AG20443 (cell line): ENCODE data around the gene SLFN5.
A peak's percentile ranks its signal among the peaks of the same experiment; 100 is the strongest.
"Not testable (repeated sequence)": the region's sequence is repeated elsewhere in the genome, so short reads cannot be mapped to it uniquely, and the experiment has no call there.

Source experiments
- DNase-seq: peaks from one replicate; pipeline ENCODE4 v3.0.0; 2012; ENCODE audit warnings: low spot score, mixed read lengths

SLFN5 gene

DNA sequence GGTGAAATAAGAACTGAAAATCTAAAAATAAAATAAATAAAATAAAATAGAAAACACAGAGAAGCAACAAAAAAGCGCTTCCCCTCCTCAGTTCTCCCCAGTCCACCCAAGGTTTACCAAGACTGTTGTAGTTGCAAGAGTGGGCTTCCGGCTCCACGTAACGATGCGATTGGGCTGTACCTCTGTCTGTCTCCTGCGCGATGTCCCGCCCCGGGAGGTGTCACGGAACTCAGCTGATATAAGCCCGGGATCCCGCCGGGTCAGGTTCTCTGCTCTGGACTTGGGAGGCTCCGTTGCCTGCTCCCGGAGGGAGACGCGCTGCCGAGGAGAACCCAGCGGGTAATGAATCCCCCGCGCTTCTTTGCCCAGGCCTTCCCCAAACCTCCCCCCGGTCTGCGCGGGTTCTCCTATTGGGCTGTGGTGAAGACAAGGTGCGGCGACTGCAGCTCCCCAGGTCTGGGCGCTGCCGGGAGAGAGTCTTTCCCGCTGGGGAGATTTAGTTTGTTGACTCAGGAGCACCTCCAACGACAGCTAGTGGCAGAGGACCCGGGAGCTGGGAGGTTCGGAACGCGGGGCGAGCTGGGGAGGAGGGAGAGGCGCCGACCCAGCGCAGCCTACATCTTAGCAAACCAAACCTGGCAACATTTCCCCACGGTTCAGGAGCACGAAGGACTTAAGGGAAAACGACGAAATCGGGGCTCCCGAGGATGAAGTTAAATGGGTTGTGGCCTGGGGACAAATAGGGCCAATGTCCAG lies at the start of gene SLFN5:
Gene SLFN5 (plus strand): TSS at position 268 of the 756 bp plus-strand sequence. CDS start 15,619 bp downstream, outside the sequence.
- peak; percentile 95 for DNase-seq

DNA sequence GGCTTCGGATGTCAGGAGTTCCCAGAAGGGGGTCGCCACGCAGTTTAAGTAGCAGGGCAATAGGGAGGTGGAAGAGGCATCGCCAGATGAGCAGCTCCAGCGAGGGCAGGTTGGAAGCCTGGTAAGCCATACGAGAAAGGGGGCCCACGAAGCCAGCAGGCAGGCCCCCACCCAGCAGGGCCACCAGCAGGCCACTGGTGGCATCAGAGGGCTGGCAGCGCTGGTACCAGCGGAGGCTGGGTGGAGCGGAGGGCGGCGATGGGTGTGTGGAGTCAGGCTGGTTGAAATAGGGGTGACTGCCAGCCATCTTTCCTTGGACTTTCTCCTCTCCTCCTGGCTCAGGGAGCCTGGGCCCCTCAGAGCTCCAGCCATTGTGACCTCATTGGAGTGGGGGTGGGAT lies 48.9 kb upstream of the SLFN5 start, which contains the start of gene SLC35G3:
Gene SLC35G3 (minus strand): TSS at position 393 of the 400 bp plus-strand sequence. CDS start 86 bp downstream, at position 307.
- not testable (repeated sequence) for DNase-seq

DNA sequence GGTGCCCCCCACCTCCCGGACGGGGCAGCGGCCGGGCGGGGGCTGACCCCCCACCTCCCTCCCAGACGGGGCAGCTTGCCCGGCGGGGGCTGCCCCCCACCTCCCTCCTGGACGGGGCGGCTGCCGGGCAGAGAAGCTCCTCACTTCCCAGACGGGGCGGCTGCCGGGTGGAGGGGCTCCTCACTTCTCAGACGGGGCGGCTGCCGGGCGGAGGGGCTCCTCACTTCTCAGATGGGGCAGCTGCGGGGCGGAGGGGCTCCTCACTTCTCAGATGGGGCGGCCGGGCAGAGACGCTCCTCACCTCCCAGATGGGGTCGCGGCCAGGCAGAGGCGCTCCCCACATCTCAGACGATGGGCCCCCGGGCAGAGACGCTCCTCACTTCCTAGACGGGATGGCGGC lies 47.8 kb upstream of the SLFN5 start:
- not testable (repeated sequence) for DNase-seq

DNA sequence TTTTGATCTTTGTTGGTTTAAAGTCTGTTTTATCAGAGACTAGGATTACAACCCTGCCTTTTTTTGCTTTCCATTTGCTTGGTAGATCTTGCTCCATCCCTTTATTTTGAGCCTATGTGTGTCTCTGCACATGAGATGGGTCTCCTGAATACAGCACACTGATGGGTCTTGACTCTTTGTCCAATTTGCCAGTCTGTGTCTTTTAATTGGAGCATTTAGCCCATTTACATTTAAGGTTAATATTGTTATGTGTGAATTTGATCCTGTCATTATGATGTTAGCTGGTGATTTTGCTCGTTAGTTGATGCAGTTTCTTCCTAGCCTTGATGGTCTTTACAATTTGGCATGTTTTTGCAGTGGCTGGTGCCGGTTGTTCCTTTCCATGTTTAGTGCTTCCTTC lies 40.3 kb upstream of the SLFN5 start:
- DNase-seq = not testable (repeated sequence)

DNA sequence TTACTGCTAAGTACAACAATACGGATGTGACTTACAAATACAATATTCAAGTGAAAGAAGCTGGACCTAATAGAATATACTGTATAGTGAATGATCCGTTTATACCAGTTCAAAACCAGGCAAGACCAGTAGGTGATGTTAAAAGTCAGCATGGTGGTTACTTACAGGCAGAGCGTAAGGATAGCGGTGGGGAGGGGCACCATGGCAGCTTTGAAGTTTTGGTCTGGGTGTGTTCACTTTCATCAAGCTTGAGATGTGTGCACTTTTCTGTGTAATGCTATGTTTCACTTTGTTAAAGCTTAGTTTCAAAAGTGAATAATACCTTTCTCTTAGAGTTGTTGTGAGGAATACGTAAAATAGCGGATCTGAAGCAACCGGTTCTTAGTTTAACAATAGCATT lies 32.1 kb upstream of the SLFN5 start:
- DNase-seq = no peak

DNA sequence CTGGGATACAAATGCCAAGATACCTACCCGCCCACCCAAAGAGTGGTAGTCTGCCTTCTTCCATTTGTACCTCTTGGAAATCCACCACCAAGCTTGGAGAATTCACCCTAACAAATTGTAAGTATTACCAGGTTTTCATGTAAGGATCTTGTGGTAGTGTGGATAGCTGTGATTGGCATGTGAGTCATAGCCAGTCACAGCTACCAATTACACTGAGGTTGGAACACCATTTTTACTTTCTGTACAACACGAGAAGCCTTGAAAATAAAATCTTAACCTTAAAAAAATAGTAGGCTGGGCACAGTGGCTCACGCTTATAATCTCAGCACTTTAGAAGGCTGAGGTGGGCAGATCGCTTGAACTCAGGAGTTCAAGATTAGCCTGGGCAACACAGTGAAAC lies 30.2 kb upstream of the SLFN5 start:
- no peak for DNase-seq

DNA sequence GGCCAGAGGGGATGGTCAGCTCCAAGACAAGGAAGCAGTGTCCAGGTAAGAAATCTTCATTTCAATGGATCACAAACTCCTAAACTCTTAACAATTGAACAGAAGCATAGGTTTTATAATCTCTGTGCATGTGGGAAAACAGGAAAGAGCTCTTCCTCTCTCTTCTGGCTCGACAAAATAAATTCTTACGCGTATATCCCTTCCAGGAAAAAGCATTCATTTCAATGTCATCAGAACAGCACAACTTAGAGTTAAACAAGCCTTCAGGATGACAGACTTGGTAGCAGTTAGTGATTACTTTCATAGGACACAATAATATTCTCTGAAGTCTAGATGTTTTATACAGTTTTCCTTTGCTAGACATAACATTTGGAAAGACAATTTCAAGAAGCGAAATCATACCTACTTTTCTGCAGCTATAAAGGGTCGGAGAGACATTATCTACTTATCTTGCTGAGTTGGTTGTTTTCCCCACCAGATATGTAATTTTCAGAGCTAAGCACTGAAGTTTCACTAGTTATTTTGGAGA lies 29.4 kb upstream of the SLFN5 start:
- no peak for DNase-seq

DNA sequence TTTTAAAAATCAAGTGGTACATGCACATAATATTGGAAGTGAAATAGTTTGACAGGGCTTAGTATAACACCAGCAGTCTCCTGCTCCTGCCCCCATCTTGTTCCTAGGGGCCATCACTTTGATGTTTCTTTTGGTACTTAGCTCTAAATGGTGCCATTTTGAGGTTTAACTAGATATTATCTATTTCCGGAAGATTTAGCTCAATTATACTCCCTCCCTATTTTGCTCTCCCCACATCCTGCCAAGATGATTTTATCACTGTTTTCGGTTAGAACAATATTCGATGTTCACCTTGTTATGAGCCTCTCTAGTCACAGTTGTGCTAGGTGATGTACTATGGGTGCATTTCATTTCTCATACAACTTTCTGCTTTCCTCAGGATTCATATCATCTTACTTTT lies 28.7 kb upstream of the SLFN5 start:
- DNase-seq = no peak

DNA sequence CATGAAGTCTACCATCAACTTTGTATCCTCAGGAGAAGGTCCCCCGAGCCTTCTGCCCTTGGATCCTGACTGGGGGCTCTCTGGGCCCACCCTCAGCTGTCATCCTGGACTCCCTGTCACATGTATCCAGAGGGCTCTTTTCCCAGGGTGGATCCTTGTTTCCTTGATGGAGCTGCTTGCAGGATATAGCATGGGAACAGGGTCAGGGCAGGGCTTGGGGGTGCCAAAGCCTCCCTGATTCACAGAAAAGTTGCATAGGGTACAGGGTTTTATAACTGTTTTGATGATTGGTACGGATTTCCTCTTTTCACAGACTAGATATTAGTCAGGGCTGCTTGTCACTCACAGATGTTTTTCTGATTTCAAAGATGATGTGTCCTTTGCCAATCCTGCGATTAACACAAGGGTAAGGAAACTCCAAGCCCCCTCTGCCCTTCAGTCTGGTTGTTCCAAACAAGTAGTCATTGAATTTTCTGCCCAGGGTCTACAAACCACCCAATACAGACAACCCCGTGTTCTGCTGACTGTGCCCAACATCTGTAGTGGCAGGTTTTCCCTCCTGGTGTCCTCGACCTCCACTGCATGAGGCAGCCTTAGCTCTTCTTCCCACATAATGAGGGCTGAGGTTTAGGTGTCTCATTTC lies 28.1 kb upstream of the SLFN5 start:
- DNase-seq = no peak

DNA sequence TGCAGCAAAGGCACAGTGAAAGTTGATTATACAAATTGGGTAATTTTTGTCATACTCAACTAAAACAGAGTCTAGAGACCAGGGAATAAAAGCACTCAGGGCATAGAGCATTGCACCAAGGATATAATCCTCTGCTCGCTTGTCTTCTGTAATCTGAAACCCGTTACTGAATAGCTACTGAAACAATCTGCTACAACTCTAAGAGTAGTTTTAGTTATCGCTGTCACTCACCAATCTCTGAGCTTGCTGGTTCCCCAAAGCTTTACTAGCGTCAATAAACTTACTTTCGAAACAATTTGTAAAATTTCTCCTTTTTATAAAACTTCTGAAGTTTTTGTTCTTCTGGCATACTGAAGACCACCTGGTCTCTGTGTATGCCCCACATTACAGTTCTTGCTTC lies 25.8 kb upstream of the SLFN5 start:
- no peak for DNase-seq

DNA sequence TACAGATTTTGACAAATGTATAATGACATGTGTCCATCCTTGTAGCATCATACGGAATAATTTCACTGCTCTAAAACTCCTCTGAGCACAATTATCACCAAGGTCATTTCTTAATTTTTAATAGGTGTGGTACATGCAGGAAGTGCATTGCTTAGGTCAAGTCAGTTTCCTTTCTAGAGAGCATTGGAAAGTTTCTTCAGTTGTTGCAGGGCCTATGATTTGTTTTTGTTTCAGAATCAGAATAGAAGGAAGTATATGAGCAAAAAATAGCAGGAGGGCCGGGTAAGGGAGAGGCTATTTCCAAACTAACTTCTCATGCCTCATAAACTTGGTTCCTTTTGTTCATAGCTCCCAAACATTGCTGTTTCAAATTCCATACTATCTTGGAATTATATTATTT lies 24.0 kb upstream of the SLFN5 start:
- no peak for DNase-seq

DNA sequence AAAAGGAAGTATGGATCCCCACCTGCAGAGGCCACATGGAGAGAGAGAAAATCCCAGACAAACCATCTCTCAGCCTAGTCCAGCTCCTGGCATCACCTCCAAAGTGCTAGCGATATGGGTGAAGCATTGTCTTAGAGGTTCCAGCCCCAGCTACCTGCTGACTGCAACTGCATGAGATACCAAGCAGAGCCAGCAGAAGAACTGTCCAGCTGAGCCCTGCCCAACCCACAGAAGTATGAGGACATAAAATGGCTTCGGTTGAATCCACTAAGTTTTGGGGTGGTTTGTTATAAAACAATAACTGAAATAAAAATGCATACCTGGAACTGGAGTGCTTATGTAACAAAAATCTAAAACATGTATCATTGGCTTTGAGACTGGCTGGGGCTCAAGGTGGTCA lies 20.4 kb upstream of the SLFN5 start:
- DNase-seq = no peak

DNA sequence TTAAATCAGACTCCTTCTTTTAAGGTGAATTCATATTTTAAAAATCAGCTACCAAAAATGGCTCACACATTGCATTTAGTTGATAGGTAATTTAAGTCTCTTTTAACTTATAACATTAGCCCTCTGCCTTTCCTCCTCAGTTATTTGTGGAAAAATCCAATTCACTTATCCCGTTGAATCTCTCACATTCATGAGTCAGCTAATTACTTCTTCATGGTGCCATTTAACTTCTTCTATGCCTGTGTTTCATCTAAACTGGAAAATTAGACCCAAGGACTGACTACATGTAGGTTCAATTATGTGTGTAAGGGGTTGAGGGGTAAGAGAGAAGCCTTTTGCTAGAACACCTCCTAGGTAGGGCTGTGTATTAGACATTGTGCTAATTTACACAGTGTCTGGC lies 18.4 kb upstream of the SLFN5 start:
- no peak for DNase-seq

DNA sequence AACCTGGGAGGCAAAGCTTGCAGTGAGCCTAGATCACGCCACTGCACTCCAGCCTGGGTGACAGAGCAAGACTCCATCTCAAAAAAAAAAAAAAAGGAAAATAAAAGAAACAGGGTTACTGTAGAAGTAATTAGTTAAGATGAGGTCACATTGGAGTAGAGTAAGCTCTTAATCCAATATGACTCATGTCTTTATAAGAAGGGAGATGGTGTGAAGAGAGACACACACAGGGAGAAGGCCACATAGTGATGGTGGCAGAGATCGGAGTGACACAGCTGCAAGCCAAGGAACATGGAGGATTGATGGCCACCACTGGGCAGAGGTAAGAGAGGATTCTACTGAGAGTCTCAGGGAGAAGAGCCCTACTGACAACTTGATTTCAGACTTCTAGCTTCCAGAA lies 15.3 kb upstream of the SLFN5 start:
- DNase-seq = no peak

DNA sequence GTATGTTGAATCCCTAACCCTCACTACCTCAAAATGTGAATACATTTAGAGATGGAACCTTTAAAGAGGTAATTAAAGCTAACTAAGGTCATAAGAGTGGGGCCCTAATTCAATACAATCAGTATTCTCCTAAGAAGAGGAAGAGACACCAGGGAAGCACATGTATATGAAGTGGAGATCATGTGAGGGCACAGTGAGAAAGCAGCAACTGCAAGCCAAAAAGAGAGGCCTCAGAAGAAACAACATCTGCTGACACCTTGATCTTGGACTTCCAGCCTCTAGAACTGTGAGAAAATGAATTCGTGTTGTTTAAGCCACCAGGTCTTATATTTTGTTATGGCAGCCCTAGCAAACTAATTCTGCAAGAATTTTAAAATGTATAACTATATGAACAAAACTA lies 13.2 kb upstream of the SLFN5 start:
- no peak for DNase-seq

DNA sequence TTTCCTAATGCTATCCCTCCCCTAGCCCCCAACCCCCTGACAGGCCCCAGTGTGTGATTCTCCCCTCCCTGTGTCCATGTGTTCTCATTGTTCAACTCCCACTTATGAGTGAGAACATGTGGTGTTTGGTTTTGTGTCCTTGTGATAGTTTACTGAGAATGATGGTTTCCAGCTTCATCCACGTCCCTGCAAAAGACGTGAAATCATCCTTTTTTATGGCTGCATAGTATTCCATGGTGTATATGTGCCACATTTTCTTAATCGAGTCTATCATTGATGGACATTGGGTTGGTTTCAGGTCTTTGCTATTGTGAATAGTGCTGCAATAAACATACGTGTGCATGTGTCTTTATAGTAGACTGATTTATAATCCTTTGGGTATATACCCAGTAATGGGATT lies 8.6 kb upstream of the SLFN5 start:
- not testable (repeated sequence) for DNase-seq

DNA sequence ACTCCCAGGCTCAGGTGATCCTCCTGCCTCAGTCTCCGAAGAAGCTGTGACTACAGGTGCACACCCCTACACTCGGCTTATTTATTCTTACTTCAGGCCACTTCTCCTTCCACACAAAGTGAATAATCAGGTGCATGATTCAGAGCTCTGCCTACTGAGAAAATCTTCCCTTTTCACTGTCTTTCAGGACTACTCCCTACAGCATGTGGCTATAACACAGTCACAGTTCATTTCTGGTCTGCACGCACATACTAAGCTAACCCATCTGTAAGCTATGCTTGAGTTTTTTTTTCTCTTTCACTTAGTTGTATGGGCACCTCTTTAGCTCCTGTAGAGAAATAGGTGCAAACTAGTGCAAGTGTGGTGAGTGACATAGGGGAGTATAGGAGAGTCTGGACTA lies 7.6 kb upstream of the SLFN5 start:
- DNase-seq = no peak

DNA sequence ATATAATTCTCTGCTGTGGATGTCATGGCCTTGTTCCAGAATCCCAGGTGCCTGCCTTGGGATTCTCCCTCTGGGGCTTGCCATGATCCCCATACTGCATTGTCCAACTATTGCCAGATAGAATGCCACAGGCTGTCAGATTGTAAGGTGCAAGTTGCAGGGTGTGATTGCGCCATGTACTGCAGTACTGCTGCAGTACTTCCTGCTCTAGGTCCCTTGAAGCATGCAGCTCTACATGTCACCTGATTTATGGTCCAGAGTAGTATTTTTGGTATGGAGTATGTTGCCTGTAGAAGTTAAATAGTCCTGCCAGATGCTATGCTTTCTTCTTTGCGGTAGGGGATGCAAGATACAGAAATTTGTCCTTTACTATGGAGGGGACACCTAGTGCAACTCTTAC lies 7.0 kb upstream of the SLFN5 start:
- DNase-seq = no peak

DNA sequence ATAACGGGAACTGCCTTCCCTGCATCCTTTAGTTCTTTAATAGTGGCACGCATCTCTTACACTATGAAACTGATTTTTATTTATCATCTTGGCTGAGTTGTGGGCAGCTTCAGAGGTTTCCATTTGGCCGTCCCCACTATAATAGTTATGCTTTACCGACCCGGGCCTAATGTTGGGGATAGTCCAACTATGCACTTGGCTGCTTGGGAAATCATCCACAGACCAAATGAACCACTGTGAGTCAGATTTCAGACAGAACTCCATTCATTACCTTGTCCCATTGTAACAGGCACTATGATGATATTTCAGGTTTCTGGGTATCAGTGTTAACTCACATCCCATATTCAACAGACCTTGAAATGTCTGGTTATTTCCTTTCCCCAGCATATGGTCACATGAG lies 6.1 kb upstream of the SLFN5 start:
- no peak for DNase-seq

DNA sequence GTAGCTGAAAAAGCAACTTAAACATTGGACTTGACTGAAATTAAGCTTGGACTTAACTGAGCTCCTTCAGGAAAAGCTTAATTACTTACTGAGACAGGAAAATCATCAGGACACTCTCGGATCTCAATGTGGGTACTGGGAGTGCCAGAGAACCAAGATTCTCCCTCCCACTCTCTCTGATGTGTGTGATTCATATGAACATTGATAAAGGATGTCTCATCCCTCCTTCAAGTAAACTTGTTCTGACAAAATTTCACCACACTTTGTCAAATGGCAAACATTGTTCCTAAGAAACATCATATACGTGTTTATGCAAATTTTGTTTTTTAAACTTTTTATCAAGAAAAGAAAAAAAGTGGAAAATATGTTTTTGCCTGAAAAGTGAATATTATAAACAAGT lies 4.1 kb upstream of the SLFN5 start:
- peak; percentile 48 for DNase-seq

DNA sequence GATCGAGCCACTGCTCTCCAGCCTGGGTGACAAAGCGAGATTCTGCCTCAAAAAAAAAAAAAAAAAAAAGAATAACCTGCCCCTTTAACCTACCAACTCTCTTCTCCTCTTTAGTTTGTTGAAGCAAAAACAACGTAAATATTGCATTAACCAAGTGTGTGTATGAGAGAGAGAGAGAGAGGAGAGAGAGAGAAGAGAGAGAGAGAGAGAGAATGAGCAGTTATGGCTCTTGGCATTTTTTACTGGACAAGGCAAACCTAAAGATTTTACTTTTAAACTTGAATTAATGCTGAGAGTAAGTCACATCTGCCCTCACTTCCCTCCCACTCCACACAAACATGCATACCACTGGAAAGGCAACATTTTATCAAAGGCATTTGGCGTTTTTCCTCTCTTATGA lies 3.0 kb upstream of the SLFN5 start:
- no peak for DNase-seq

DNA sequence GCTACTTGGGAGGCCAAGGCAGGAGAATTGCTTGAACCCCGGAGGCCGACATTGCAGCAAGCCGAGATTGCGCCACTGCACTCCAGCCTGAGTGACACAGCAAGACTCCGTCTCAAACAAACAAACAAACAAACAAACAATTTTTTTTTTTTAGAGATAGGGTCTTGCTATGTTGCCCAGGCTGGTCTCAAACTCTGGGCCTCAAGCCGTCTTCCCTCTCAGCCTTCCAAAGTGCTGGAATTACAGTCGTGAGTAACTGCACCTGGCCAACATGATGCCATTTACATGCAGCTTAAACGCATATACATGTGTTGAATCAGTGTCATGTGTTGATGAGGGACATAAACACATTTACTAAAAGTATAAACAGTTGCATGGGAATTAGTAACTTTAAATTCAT lies 2.0 kb upstream of the SLFN5 start:
- no peak for DNase-seq

DNA sequence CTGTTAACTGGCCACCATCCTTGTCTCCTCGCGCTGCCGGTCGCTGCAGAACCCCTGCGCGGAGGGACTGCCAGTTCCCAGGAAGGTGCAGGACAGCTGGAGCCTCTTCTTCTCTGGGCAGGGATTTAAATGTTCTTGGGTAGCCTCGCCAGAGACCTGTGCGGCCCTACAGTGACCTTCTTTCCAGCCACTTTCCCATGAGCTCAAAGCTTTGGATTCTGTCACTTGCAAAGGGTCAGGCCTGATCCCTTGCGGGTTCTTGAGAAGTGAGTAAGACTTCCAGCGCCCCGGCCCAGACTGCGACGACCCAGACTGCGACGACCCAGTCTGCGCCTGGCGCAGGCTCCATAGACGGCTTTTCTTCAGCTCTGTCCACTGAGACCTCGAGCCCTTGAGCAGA lies 1.4 kb upstream of the SLFN5 start:
- DNase-seq = no peak
